22Rv1 (cell line): Measurements from ENCODE around the gene TATDN2.

Source experiments
- ZFX ChIP-seq: fragments of 450-650 bp; IDR thresholded peaks from 2 replicates; pipeline ENCODE4 v1.6.1; 2017; ENCODE audit warnings: antibody characterized with exemption, borderline replicate concordance
- TF ChIP-seq, protein P1 (sequence below): fragments of 450-650 bp; IDR thresholded peaks from 2 replicates; pipeline ENCODE4 v1.5.1; 2017; ENCODE audit warnings: mild to moderate bottlenecking

DNA sequence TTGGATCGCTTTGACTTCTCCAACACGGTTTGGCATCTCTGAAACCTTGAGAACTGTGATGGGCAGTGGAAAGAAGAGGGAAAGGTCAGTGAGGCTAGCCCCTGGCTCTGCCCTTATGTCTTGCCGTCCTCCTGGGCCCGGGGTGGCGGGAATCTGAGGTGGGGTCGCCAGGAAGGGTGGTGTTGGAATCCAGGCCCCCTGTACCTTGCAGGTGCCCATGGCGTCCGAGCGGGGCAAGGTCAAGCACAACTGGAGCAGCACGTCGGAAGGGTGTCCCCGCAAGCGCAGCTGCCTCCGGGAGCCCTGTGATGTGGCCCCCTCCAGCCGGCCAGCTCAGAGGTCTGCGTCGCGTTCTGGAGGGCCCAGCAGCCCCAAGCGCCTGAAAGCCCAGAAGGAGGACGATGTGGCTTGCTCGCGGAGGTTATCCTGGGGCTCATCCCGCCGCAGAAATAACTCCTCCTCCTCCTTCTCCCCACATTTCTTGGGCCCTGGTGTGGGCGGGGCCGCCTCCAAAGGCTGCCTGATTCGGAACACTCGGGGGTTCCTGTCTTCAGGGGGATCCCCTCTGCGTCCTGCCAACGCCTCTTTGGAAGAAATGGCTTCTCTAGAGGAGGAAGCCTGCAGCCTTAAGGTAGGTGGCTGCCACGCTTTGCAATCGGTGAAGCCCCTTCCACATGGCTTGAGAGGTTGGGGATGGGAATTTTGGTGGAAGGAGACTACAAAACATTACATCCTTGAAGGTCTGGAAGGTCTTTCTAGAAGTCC, 907 bp downstream of the TATDN2 start:
- TF ChIP-seq, protein P1, sequence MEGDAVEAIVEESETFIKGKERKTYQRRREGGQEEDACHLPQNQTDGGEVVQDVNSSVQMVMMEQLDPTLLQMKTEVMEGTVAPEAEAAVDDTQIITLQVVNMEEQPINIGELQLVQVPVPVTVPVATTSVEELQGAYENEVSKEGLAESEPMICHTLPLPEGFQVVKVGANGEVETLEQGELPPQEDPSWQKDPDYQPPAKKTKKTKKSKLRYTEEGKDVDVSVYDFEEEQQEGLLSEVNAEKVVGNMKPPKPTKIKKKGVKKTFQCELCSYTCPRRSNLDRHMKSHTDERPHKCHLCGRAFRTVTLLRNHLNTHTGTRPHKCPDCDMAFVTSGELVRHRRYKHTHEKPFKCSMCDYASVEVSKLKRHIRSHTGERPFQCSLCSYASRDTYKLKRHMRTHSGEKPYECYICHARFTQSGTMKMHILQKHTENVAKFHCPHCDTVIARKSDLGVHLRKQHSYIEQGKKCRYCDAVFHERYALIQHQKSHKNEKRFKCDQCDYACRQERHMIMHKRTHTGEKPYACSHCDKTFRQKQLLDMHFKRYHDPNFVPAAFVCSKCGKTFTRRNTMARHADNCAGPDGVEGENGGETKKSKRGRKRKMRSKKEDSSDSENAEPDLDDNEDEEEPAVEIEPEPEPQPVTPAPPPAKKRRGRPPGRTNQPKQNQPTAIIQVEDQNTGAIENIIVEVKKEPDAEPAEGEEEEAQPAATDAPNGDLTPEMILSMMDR = no peak
- TF ChIP-seq ZFX = no peak
